ENCODE measurements around the gene C1QTNF1. TPM values are rescaled to one million over a fixed set of nuclear protein-coding genes. Genes with fewer than 3 reads are reported as not detected.
A peak's percentile ranks its signal among the peaks of the same experiment; 100 is the strongest.

Gene C1QTNF1
- total RNA-seq, 4 donors from 2014 or later: 110 to 438 (median 388) TPM

DNA sequence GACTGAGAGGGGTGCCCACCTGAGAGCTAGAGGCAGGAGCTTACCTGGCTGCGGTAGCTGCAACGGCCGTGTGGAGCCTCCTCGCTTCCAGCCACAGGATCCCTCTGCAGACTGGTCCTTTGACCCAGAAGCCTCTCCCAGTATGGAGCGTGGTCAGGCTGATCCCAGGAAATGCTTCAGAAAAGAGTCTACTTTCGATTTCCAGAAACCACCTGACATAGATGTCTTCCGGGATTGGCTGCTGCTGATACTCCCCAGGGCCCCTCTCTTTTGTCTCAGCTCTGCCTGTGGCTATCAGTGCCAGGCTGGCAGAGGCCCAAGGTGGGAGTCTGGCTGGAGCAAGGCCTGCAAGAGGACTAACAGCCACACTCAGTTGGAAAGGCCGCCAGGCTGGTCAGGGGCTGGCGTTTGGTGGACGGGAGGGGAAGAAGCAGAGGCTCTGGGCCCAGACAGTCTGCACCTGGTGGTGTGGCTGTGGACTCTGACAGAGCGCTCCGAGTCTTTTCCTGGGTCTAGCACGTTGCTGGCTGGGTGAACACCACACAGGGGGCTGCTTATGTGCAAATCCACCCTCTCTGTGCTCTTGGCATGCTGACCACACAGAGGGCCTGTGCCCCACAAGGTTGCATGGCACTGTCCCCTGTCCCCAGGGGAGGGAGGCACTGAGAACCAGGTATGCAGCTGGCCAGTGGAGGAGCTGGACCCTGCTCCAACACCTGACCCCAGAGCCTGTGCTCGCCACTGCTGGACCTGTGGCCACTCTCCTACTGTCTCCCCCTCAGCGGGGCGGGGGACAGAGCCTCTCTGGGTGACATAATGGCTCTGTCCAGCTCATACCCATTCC lies 44.0 kb upstream of the C1QTNF1 start, which contains the start of gene LGALS3BP:
TSS of gene LGALS3BP (minus strand) at position 144 of the 844 bp plus-strand sequence. CDS start 2,732 bp downstream, outside the sequence.
- TF ChIP-seq, protein P1, sequence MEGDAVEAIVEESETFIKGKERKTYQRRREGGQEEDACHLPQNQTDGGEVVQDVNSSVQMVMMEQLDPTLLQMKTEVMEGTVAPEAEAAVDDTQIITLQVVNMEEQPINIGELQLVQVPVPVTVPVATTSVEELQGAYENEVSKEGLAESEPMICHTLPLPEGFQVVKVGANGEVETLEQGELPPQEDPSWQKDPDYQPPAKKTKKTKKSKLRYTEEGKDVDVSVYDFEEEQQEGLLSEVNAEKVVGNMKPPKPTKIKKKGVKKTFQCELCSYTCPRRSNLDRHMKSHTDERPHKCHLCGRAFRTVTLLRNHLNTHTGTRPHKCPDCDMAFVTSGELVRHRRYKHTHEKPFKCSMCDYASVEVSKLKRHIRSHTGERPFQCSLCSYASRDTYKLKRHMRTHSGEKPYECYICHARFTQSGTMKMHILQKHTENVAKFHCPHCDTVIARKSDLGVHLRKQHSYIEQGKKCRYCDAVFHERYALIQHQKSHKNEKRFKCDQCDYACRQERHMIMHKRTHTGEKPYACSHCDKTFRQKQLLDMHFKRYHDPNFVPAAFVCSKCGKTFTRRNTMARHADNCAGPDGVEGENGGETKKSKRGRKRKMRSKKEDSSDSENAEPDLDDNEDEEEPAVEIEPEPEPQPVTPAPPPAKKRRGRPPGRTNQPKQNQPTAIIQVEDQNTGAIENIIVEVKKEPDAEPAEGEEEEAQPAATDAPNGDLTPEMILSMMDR (IDR thresholded peaks at IDR 0.05): no peak
- ATAC-seq (ENCODE audit: low FRiP score) (peak; percentile 82), DNase-seq (ENCODE audit: low spot score) (peak; percentile 44)

DNA sequence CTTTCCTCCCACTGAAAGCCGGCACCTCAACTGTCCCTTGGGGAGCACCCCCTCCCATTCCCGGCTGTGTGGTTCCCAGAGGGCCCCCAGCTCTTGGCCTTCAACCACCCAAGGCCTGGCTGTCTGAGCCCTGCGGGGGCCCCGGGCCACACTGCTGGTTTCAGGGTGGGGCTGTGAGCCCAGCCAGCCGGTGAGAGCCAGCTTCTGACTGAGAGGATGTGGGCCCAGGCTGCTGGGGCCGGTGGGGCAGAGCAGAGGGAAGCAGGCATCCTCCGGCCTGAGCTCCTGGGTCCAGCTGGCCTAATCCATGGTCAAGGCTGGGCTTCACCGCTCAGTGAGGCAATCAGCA lies 43.4 kb upstream of the C1QTNF1 start:
- ATAC-seq (ENCODE audit: low FRiP score) (no peak), DNase-seq (ENCODE audit: low spot score) (no peak)
- TF ChIP-seq, protein P1 (IDR thresholded peaks at IDR 0.05): no peak

DNA sequence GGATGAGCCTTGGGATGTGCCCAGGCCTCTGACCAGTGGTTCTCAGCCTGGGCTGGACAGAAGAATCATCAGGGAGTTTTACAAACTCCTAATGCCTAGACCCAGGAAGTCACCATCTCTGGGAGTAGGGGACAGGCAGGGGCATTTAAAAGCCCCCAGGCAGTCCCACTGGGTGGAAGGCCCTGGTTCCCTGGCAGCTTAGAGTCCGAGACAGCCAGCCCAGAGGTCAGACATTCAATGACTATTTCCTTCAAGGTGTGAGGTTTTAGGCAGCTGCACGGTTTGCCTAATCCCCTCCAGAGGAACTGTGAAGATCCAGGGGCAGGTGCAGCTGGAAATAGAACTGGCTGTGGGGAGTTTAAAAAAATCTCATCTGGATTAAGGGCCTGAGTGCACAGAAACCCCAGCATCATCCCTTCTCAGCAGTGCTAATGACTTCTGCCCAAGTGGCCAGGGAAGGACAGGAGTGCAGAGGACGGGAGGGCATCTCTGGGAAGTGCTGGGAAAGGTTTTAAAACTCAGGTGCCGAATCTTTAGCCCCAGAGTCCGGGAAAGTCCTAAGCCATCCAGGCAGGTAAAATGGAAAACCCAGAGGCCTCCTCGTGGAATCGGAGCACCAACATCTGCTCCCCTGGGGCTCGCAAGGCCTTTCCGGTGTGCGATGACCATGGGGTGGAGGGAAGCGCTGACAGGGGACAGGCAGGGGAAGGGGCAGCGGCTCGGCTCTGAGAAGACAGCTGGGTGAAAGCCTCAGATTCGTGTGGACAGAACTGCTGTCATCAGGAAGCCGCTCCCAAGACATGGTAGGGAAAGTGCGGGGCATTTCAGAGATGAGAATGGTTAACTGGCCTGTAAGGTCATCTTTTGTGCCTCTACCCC lies 42.7 kb upstream of the C1QTNF1 start:
- ATAC-seq (ENCODE audit: low FRiP score): no peak
- TF ChIP-seq, protein P1 (IDR thresholded peaks at IDR 0.05): no peak
- no peak for DNase-seq (ENCODE audit: low spot score)

DNA sequence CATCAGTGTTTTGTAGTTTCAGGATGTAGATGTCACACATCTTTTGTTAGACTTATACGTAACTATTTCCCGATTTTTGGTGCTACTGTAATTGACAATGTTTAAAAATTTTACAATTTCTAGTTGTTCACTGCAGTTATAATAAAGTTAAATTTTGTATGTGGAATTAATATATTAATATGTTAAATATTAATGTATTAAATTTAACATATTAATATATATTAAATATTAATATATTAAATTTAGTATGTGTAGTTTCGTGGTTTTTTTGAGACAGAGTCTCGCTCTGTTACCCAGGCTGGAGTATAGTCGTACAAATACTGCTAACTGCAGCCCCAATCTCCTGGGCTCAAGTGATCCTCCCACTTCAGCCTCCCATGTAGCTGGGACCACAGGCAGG lies 38.6 kb upstream of the C1QTNF1 start:
- no peak for ATAC-seq (ENCODE audit: low FRiP score)
- DNase-seq (ENCODE audit: low spot score): no peak
- TF ChIP-seq, protein P1 (IDR thresholded peaks at IDR 0.05): no peak

DNA sequence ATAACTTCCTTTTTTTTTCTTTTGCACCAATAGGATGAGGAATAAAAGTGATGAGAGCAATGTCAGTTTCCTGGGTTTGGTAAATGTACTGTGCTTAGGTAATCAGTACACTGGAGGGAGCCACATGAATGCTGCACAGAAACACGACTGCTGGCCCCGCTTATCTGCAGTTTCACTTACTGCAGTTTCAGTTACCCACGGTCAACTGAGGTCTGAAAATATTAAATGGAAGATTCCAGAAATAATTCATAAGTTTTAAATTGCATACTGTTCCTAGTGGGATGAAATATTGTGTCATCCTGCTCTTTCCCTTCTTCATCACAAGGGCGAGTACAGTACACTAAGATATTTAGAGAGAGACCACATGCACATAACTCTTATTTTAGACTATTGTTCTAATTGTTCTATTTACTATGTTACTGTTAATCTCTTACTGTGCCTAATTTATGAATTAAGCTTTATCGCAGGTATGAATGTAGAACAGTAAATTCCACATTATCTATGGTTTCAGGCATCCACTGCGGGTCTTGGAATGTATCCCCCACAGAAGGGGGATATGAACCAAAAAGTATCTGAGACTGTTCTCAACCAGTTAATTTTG lies 37.8 kb upstream of the C1QTNF1 start:
- TF ChIP-seq, protein P1 (IDR thresholded peaks at IDR 0.05): no peak
- ATAC-seq (ENCODE audit: low FRiP score) (peak; percentile 53), DNase-seq (ENCODE audit: low spot score) (no peak)

DNA sequence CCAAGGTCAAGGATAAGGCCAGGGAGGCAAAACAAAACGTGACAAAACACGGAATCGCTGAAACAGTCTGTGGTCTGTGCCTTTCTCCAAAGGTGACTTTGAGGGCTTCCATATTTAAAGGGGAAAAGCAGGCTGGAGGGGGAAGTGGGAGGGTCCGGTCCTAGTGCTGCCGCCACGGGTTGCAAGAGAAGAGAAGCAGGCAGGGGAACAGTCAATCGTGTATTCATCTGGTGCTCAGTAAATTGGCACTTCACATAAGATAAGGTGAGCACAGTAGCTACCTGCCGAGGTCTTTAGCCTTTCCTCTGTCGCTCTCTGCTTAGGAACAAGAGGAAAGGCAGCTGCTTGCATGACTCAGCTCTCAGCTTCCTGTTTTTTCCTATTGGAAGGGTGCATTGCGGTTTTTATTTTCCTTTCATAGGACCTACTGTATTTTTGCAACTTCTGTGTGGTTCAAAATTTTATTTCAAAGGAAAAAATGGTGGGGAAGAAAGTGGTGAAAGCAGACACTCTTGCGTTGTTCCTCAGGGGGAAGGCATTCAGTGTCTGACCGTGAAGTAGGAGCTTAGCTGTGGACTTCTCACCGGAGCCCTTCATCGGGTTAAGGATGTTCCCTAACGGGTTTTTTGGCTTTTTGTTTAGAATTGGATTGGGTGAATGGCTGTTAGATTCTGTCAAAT lies 37.2 kb upstream of the C1QTNF1 start:
- peak; percentile 57 for ATAC-seq (ENCODE audit: low FRiP score)
- DNase-seq (ENCODE audit: low spot score): no peak
- TF ChIP-seq, protein P1 (IDR thresholded peaks at IDR 0.05): no peak

Data from omental fat pad (tissue), 4 donors.